ENCODE results near the gene TTLL8.

Gene TTLL8

DNA sequence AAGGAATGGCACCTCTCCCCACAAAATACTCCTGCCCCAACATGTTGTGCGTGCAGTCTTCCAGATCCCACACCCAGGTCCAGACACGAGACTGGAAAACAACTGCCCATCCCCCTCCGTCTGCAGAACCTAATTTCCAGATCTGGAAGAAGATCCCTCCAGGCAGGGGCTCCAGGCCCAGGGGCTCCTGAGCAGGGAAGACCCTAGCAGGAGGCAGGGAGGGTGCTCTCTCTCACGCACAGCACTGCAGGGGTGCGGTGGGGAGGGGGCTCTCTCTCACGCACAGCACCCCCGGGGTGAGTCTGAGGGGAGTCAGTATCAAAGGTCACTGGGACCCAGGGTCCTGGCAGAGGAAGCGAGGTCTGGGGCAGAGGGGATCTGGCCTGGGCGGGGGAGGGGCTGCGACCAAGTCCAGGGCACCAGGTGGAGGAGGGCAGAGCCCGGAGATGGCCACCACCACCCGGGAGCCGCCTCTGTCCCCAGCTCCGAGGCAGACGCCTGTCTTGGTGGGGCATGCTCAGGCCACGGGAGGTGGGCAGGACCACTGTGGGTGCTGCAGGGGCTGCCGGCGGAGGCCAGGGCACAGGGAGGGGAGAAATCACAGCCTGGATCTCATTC is 25.5 kb upstream of the TTLL8 start:
- H3K4me1 ChIP-seq (ENCODE audit: control insufficient read depth in 2 of 2, insufficient read depth in 2 of 2, low read length in 2 of 2), result no peaks in the 10 kb centered on the region
- H3K9me3 ChIP-seq (ENCODE audit: control insufficient read depth in 2 of 2, low read length in 2 of 2), result no peaks in the 10 kb centered on the region
- no peak overlapping the region for H3K9ac ChIP-seq (ENCODE audit: low read depth in 1 of 2, low read length in 2 of 2)
- no peak overlapping the region for H3K4me3 ChIP-seq (ENCODE audit: low read length in 2 of 2)
- H3K27ac ChIP-seq (ENCODE audit: low read depth in 2 of 2, low read length in 2 of 2), result no peak overlapping the region
- no peaks in the 10 kb centered on the region for H3K36me3 ChIP-seq (ENCODE audit: control insufficient read depth in 2 of 2, insufficient read depth in 2 of 2, low read length in 2 of 2)
- peaks cover 0 to 8% of the 10 kb centered on the region in 2 donors for H3K27me3 ChIP-seq (ENCODE audit: control insufficient read depth in 2 of 2, insufficient read depth in 2 of 2, low read length in 2 of 2)

DNA sequence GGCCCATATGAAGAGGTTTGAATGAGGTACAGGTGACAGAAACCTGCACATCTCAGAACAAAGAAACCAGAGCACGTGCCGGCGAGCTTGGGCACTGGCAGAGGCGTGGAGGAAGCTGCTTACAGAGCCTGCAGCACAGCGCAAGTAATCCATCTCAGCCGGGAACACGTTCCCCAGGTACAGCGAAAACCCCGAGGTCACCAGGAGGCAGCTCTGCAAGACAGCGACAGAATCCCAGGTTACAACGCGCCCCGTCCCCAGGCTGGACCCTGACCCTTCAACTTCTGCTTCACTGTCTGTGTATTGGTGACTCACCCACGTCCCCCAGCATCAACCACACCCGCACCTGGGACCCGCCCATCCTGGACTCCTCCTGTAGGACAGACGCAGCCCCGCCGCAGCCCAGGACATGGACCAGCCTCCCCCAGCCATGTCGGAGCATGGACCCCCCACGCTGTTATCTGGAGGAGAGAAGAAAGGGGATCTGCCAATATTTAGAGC is 24.9 kb upstream of the TTLL8 start:
- H3K4me1 ChIP-seq (ENCODE audit: control insufficient read depth in 2 of 2, insufficient read depth in 2 of 2, low read length in 2 of 2), result no peaks in the 10 kb centered on the region
- H3K9me3 ChIP-seq (ENCODE audit: control insufficient read depth in 2 of 2, low read length in 2 of 2), result no peaks in the 10 kb centered on the region
- H3K4me3 ChIP-seq (ENCODE audit: low read length in 2 of 2), result no peak overlapping the region
- H3K9ac ChIP-seq (ENCODE audit: low read depth in 1 of 2, low read length in 2 of 2), result no peak overlapping the region
- H3K27me3 ChIP-seq (ENCODE audit: control insufficient read depth in 2 of 2, insufficient read depth in 2 of 2, low read length in 2 of 2), result peaks cover 0 to 8% of the 10 kb centered on the region in 2 donors
- no peak overlapping the region for H3K27ac ChIP-seq (ENCODE audit: low read depth in 2 of 2, low read length in 2 of 2)
- no peaks in the 10 kb centered on the region for H3K36me3 ChIP-seq (ENCODE audit: control insufficient read depth in 2 of 2, insufficient read depth in 2 of 2, low read length in 2 of 2)

DNA sequence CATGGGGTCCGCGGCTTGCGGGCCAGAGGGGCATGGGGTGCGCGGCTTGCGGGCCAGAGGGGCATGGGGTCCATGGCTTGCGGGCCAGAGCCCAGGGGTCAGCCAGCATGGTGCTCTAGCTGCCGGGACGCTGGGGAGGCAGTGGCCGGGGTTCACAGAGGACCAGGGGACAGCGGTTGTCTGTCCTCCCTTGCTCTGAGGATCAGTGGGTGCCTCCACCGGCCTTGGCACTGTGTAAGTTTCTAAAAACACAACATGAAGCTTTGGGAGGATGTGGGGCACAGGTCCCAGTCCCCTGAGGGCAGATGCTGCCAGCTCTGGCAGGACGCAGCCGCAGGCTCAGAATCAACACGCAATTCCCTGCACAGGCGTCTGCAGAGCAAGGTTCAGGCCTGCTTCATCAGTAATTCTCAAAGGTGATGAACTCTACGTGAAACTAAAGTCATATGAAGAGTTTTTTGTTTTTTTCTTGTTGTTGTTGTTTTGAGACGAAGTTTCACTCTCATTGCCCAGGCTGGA is 24.2 kb upstream of the TTLL8 start:
- no peak overlapping the region for H3K27ac ChIP-seq (ENCODE audit: low read depth in 2 of 2, low read length in 2 of 2)
- no peaks in the 10 kb centered on the region for H3K4me1 ChIP-seq (ENCODE audit: control insufficient read depth in 2 of 2, insufficient read depth in 2 of 2, low read length in 2 of 2)
- H3K4me3 ChIP-seq (ENCODE audit: low read length in 2 of 2), result no peak overlapping the region
- no peaks in the 10 kb centered on the region for H3K9me3 ChIP-seq (ENCODE audit: control insufficient read depth in 2 of 2, low read length in 2 of 2)
- H3K9ac ChIP-seq (ENCODE audit: low read depth in 1 of 2, low read length in 2 of 2), result no peak overlapping the region
- no peaks in the 10 kb centered on the region for H3K36me3 ChIP-seq (ENCODE audit: control insufficient read depth in 2 of 2, insufficient read depth in 2 of 2, low read length in 2 of 2)
- H3K27me3 ChIP-seq (ENCODE audit: control insufficient read depth in 2 of 2, insufficient read depth in 2 of 2, low read length in 2 of 2), result peaks cover 0 to 8% of the 10 kb centered on the region in 2 donors

DNA sequence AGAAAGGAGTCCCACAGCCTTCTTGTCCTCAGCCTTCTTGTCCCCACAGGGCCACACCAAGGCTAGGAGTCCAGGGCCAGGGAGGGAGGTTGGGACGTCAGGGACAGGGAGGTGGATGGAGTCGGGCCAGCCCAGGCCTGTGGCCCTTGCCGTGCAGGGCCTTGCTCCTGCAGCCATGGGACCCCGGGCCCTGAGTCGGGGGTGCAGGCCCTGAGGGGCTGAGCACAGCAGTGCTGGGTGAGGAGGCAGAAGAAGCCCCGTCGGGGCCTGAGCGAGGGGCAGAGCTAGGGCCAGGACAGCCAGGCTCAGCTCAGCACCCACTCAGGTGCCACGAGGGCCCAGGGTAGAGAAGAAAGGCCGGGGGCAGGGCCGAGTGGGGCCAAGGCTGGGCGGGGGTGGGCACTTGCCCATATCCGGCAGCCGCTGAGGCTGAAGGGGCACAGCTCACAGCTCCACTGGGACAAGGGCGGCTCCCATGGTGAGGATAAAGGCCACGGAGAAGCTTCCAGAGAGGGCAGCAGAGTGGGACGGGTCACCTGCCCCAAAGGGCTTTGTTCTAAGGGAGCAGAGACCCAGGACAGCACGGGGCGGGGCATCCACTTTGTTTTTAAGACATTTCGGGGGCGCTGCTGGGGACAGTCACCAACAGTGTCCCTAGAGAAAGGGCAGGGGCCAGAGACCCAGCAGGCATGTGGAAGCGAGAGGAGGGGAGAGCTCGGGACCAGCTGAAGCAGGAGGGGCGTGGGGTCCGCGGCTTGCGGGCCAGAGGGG is 23.5 kb upstream of the TTLL8 start:
- Histone ChIP-seq H3K4me3 (ENCODE audit: low read length in 2 of 2) (no peak overlapping the region), H3K9ac (ENCODE audit: low read depth in 1 of 2, low read length in 2 of 2) (no peak overlapping the region), H3K9me3 (ENCODE audit: control insufficient read depth in 2 of 2, low read length in 2 of 2) (no peaks in the 10 kb centered on the region), H3K27me3 (ENCODE audit: control insufficient read depth in 2 of 2, insufficient read depth in 2 of 2, low read length in 2 of 2) (peaks cover 2 to 8% of the 10 kb centered on the region in 2 donors), H3K36me3 (ENCODE audit: control insufficient read depth in 2 of 2, insufficient read depth in 2 of 2, low read length in 2 of 2) (no peaks in the 10 kb centered on the region), H3K4me1 (ENCODE audit: control insufficient read depth in 2 of 2, insufficient read depth in 2 of 2, low read length in 2 of 2) (no peaks in the 10 kb centered on the region), H3K27ac (ENCODE audit: low read depth in 2 of 2, low read length in 2 of 2) (no peak overlapping the region)

DNA sequence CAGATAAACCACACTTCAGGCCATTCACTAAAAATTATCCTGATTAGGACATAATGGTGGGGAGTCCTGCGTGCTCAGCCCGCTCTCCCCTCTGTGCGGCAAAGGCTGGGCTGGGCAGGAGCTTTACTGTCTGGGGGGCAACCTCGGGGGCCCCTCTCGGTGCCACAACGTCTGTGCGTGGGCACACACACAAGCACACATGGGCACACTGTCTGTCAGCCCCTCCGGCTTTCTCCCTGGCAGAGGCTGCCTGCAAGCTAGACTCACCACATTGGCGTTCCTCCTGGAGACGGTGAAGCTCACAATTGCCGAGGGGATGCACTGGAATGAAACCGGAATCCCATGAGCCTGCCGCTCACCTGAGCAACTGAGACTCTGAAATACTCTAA is 22.0 kb upstream of the TTLL8 start:
- Histone ChIP-seq H3K9ac (ENCODE audit: low read depth in 1 of 2, low read length in 2 of 2) (no peak overlapping the region), H3K27me3 (ENCODE audit: control insufficient read depth in 2 of 2, insufficient read depth in 2 of 2, low read length in 2 of 2) (peaks cover 4% of the 10 kb centered on the region in 2 donors), H3K4me1 (ENCODE audit: control insufficient read depth in 2 of 2, insufficient read depth in 2 of 2, low read length in 2 of 2) (no peaks in the 10 kb centered on the region), H3K4me3 (ENCODE audit: low read length in 2 of 2) (no peak overlapping the region), H3K9me3 (ENCODE audit: control insufficient read depth in 2 of 2, low read length in 2 of 2) (no peaks in the 10 kb centered on the region), H3K27ac (ENCODE audit: low read depth in 2 of 2, low read length in 2 of 2) (no peak overlapping the region), H3K36me3 (ENCODE audit: control insufficient read depth in 2 of 2, insufficient read depth in 2 of 2, low read length in 2 of 2) (no peaks in the 10 kb centered on the region)

DNA sequence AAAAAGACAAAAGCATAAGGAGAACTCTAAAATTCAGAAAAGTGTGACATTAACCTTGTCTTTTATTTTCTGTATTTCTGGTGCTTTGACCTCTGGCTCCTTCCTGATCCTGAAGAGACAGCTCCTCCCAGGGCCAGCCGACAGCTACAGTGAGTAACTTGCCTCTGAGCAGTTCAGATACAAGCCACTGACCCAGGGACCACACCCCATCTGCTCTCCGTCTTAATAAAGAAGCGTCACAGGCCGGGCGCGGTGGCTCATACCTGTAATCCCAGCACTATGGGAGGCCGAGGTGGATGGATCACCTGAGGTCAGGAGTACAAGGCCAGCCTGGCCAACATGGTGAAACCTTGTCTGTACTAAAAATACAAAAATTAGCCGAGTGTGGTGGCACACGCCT is 20.7 kb upstream of the TTLL8 start:
- H3K27ac ChIP-seq (ENCODE audit: low read depth in 2 of 2, low read length in 2 of 2), result no peak overlapping the region
- no peak overlapping the region for H3K4me3 ChIP-seq (ENCODE audit: low read length in 2 of 2)
- H3K27me3 ChIP-seq (ENCODE audit: control insufficient read depth in 2 of 2, insufficient read depth in 2 of 2, low read length in 2 of 2), result peaks cover 4 to 6% of the 10 kb centered on the region in 2 donors
- H3K36me3 ChIP-seq (ENCODE audit: control insufficient read depth in 2 of 2, insufficient read depth in 2 of 2, low read length in 2 of 2), result no peaks in the 10 kb centered on the region
- H3K9me3 ChIP-seq (ENCODE audit: control insufficient read depth in 2 of 2, low read length in 2 of 2), result no peaks in the 10 kb centered on the region
- no peaks in the 10 kb centered on the region for H3K4me1 ChIP-seq (ENCODE audit: control insufficient read depth in 2 of 2, insufficient read depth in 2 of 2, low read length in 2 of 2)
- no peak overlapping the region for H3K9ac ChIP-seq (ENCODE audit: low read depth in 1 of 2, low read length in 2 of 2)

DNA sequence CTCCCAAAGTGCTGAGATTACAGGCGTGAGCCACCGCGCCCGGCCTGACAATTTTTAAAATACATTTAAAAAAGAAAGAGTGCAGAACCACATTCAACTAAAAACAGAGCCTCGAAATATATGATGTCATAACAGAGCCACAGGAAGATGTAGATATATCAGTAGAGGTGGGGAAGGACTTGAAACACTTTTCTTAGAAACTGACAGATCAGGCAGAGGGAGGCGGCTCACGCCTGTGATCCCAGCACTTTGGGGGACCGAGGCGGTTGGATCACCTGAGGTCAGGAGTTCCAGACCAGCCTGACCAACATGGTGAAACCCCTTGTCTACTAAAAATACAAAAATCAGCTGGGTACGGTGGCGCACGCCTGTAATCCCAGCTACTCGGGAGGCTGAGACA is 20.1 kb upstream of the TTLL8 start:
- H3K9ac ChIP-seq (ENCODE audit: low read depth in 1 of 2, low read length in 2 of 2), result no peak overlapping the region
- no peak overlapping the region for H3K4me3 ChIP-seq (ENCODE audit: low read length in 2 of 2)
- H3K27me3 ChIP-seq (ENCODE audit: control insufficient read depth in 2 of 2, insufficient read depth in 2 of 2, low read length in 2 of 2), result peaks cover 4 to 6% of the 10 kb centered on the region in 2 donors
- H3K4me1 ChIP-seq (ENCODE audit: control insufficient read depth in 2 of 2, insufficient read depth in 2 of 2, low read length in 2 of 2), result no peaks in the 10 kb centered on the region
- H3K9me3 ChIP-seq (ENCODE audit: control insufficient read depth in 2 of 2, low read length in 2 of 2), result no peaks in the 10 kb centered on the region
- no peak overlapping the region for H3K27ac ChIP-seq (ENCODE audit: low read depth in 2 of 2, low read length in 2 of 2)
- H3K36me3 ChIP-seq (ENCODE audit: control insufficient read depth in 2 of 2, insufficient read depth in 2 of 2, low read length in 2 of 2), result no peaks in the 10 kb centered on the region

DNA sequence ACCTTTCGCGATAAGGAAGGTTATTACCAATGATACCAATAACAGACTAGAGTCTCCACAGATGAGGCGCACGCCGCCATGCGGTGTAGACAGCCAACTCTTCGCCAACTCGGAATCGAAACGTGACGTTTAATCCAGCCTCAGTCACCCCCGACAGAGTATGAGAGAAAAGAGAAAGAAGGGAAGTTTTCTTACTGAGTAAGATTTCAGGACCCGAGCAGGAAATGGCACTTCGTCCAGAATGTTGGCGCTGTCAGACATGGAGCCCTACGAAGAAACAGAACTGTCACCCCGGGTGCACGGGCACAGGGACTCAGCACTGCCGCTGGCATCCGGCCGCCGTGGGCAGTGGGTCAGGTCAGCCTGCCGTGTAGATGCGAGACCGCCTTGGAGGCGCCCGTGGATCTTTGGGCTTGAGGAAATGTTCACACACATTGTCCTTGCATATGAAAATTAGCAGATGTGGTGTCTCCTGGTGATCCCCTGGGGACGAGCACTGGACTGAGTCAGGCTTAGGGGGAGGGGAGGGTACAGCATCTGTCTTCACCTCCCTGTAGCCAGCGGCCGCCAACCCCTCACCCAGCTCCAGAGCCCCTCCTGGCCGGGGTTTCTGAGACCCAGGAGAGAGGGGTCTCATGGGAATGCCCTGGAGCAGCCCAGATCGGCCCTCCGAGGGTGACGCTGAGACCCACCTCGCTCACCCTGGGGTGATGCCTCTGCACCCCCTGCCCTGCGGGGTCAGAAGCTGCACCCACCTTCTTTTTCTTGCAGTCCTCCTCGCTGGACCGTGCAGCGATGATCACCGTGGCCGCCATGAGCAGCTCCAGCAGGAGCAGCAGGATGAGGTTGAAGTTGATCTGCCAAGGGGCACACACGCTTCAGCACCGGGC is 18.8 kb upstream of the TTLL8 start:
- H3K27me3 ChIP-seq (ENCODE audit: control insufficient read depth in 2 of 2, insufficient read depth in 2 of 2, low read length in 2 of 2), result peaks cover 4 to 6% of the 10 kb centered on the region in 2 donors
- H3K4me1 ChIP-seq (ENCODE audit: control insufficient read depth in 2 of 2, insufficient read depth in 2 of 2, low read length in 2 of 2), result no peaks in the 10 kb centered on the region

DNA sequence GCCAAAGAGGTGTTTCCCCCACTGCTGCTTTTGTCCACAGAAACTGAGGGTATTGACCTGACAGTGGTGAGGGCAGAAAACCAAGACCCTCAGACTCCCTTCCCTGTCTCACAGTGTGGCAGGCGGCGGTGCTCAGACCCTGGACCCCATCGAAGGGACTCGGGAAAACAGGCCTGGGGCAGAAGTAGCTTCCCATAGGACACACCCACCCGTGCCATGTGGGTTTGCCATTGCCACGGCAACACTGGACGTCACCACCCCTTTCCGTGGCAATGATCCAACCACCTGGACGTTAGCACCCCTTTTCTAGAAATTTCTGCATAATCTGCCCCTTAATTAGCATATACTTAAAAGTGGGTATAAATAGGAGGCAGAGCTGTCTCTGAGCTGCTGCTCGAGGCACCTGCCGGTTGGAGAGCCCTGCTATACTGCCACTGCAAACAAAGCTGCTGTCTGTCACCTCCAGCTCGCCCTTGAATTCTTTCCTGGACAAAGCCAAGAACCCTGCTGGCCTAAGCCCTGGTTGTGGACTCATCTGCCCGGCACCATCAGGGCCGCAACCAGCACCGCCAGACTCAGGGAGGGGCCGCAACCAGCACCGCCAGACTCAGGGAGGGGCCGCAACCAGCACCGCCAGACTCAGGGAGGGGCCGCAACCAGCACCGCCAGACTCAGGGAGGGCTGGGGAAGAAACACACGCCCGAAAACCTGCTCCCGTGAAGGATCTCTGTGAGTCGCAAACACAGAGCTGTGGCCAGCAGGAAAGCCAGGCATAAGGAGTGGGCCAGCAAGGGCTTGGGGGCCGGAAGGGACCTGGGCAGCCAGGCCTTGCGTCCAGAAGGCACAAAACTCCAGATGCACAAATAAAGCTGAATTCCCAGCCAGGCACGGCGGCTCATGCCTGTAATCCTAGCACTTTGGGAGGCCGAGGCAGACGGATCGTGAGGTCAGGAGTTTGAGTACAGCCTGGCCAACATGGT is 16.7 kb upstream of the TTLL8 start:
- Histone ChIP-seq H3K9ac (ENCODE audit: low read depth in 1 of 2, low read length in 2 of 2) (no peak overlapping the region), H3K36me3 (ENCODE audit: control insufficient read depth in 2 of 2, insufficient read depth in 2 of 2, low read length in 2 of 2) (no peaks in the 10 kb centered on the region), H3K27me3 (ENCODE audit: control insufficient read depth in 2 of 2, insufficient read depth in 2 of 2, low read length in 2 of 2) (peaks cover 3 to 4% of the 10 kb centered on the region in 2 donors)

More for the DNA sequence above, 18.8 kb upstream of the TTLL8 start:
- no peak overlapping the region for H3K27ac ChIP-seq (ENCODE audit: low read depth in 2 of 2, low read length in 2 of 2)
- H3K9me3 ChIP-seq (ENCODE audit: control insufficient read depth in 2 of 2, low read length in 2 of 2), result no peaks in the 10 kb centered on the region
- H3K4me3 ChIP-seq (ENCODE audit: low read length in 2 of 2), result no peak overlapping the region
- H3K36me3 ChIP-seq (ENCODE audit: control insufficient read depth in 2 of 2, insufficient read depth in 2 of 2, low read length in 2 of 2), result no peaks in the 10 kb centered on the region
- H3K9ac ChIP-seq (ENCODE audit: low read depth in 1 of 2, low read length in 2 of 2), result no peak overlapping the region

More for the DNA sequence above, 16.7 kb upstream of the TTLL8 start:
- Histone ChIP-seq H3K4me1 (ENCODE audit: control insufficient read depth in 2 of 2, insufficient read depth in 2 of 2, low read length in 2 of 2) (no peaks in the 10 kb centered on the region), H3K4me3 (ENCODE audit: low read length in 2 of 2) (no peak overlapping the region), H3K27ac (ENCODE audit: low read depth in 2 of 2, low read length in 2 of 2) (no peak overlapping the region), H3K9me3 (ENCODE audit: control insufficient read depth in 2 of 2, low read length in 2 of 2) (no peaks in the 10 kb centered on the region)
